ENCODE measurements around the gene FSD1. TPM values are rescaled to one million over a fixed set of nuclear protein-coding genes. Genes with fewer than 3 reads are reported as not detected.

Gene FSD1
- total RNA-seq, 1 donor from 2014 or later, result 1.5 TPM

DNA sequence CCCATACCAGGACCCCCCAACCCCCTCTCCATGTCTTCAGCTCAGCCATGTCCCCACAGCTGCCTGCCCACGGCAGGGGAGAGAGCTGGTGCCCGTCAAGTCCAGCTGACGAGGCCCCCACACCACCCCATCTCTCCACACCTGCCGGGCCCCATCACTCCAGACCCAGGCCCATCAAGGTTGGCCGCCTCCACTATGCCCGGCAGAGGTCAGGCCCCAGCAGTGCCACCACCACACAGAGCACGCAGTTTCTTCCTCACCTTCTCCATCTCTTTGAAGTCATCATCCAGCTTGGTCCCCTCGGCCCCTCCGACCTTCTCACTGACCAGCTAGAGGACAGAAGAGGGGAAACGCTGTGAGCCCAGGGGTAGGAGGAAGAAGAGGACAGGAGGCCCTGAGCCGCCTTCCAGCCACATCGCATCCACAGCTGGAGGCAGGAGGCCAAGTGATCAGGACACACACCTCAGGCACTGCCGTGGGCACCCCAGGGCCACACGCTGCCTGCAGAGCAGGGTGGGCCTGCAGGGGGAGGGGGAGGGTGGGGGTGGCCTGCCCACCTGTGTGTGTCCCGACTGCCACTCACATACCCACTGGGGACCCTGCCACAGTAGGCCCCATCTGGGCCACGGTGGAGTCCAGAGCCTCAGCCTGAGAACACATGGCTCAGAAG, 62.4 kb downstream of the FSD1 start:
- intact Hi-C loops (cut with DNase I), result no loop called here
- TF ChIP-seq, protein P1, sequence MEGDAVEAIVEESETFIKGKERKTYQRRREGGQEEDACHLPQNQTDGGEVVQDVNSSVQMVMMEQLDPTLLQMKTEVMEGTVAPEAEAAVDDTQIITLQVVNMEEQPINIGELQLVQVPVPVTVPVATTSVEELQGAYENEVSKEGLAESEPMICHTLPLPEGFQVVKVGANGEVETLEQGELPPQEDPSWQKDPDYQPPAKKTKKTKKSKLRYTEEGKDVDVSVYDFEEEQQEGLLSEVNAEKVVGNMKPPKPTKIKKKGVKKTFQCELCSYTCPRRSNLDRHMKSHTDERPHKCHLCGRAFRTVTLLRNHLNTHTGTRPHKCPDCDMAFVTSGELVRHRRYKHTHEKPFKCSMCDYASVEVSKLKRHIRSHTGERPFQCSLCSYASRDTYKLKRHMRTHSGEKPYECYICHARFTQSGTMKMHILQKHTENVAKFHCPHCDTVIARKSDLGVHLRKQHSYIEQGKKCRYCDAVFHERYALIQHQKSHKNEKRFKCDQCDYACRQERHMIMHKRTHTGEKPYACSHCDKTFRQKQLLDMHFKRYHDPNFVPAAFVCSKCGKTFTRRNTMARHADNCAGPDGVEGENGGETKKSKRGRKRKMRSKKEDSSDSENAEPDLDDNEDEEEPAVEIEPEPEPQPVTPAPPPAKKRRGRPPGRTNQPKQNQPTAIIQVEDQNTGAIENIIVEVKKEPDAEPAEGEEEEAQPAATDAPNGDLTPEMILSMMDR (IDR thresholded peaks at IDR 0.05), result no peak
- H3K27me3 ChIP-seq, result no peaks in the 10 kb centered on the region
- ATAC-seq, result no peak
- DNase-seq, result no peak
- H3K4me3 ChIP-seq, result no peak overlapping the region
- no peak overlapping the region for H3K27ac ChIP-seq
- no peaks in the 10 kb centered on the region for H3K9me3 ChIP-seq
- peaks cover 47% of the 10 kb centered on the region for H3K36me3 ChIP-seq
- peaks cover 43% of the 10 kb centered on the region for H3K4me1 ChIP-seq

DNA sequence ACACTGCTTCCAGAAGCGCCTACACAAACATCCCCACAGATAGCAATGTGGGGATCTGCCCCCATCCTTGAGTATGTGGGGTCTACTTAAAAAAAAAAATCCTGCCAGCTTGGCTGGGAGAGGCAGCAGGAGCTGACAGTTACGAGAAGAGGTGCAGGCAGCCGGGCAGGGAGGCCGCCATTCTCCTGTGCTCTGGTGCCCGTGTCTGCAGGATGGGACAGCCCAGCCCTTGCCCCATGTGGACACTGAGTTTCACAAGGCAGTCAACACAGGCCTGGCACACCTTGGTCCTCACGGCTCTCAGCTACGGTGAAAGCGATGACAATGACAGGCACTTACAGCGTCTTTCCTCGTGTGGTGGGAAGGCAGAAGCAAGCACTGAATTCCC, 62.9 kb downstream of the FSD1 start:
- DNase-seq, result no peak
- Histone ChIP-seq H3K9me3 (no peaks in the 10 kb centered on the region), H3K4me1 (peaks cover 48% of the 10 kb centered on the region), H3K27ac (no peak overlapping the region), H3K4me3 (no peak overlapping the region), H3K27me3 (no peaks in the 10 kb centered on the region), H3K36me3 (peaks cover 41% of the 10 kb centered on the region)
- TF ChIP-seq, protein P1 (IDR thresholded peaks at IDR 0.05), result no peak
- no peak for ATAC-seq
- intact Hi-C loops (cut with DNase I), result no loop called here

DNA sequence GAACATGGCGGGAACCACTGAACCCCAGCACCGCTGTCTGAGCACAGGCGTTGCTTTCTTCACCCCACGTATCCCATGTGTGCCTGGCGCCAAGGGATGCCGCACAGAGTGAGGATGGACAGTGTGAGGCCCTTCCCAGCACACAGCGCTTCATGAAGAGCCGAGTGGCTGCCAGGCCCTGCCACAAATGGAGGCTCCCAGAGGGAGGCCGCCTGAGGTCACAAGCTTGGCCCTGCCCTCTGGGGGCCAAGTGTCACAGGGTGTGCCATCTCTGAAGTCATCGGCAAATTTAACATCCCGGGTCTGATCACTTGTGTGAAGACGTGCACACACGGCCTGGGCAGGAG, 63.4 kb downstream of the FSD1 start:
- H3K4me1 ChIP-seq, result peaks cover 52% of the 10 kb centered on the region
- no peaks in the 10 kb centered on the region for H3K27me3 ChIP-seq
- no peak overlapping the region for H3K4me3 ChIP-seq
- peak; percentile 0 for ATAC-seq
- peaks cover 37% of the 10 kb centered on the region for H3K36me3 ChIP-seq
- peak overlapping the region; percentile 73 for H3K27ac ChIP-seq
- intact Hi-C loops (cut with DNase I), result no loop called here
- TF ChIP-seq, protein P1 (IDR thresholded peaks at IDR 0.05), result no peak
- no peak for DNase-seq
- H3K9me3 ChIP-seq, result no peaks in the 10 kb centered on the region

DNA sequence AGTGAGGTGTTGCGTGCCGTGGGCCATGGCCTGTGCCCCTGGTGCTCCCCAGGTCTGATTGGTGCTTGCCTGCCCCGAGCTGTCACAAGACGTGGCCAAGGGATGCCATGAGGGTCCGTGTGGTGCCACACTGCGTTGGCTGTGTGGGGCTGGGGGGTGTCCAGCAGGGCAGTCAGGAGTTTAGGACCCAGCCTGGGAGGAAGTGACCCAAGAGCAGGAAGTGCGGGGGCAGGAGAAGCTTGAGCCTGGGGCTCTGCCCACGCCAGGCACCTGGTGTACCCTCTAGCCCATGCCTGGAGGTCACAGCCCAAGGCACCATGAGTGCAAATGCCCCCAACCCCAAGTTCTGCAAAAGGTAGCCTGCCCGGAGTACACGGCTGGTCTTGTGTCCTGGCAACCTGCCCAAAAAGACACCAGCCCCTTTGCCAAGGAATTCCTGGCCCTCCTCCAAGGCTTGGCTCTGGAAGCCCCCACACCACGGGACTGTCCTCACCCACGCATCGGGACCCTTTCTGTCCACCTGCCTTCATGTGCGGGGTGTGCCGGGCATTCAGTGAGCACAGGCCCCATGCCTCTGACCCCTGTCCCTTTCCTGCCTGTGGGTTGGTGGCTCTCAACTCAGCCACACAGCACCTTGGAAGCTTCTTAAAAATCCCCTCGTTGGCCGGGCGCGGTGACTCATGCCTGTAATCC, 63.9 kb downstream of the FSD1 start:
- intact Hi-C loops (cut with DNase I), result no loop called here
- no peaks in the 10 kb centered on the region for H3K27me3 ChIP-seq
- no peaks in the 10 kb centered on the region for H3K9me3 ChIP-seq
- H3K36me3 ChIP-seq, result peaks cover 32% of the 10 kb centered on the region
- TF ChIP-seq, protein P1 (IDR thresholded peaks at IDR 0.05), result no peak
- ATAC-seq (peak; percentile 6), DNase-seq (no peak)
- H3K27ac ChIP-seq, result peak overlapping the region; percentile 73
- H3K4me3 ChIP-seq, result no peak overlapping the region
- peaks cover 57% of the 10 kb centered on the region for H3K4me1 ChIP-seq

DNA sequence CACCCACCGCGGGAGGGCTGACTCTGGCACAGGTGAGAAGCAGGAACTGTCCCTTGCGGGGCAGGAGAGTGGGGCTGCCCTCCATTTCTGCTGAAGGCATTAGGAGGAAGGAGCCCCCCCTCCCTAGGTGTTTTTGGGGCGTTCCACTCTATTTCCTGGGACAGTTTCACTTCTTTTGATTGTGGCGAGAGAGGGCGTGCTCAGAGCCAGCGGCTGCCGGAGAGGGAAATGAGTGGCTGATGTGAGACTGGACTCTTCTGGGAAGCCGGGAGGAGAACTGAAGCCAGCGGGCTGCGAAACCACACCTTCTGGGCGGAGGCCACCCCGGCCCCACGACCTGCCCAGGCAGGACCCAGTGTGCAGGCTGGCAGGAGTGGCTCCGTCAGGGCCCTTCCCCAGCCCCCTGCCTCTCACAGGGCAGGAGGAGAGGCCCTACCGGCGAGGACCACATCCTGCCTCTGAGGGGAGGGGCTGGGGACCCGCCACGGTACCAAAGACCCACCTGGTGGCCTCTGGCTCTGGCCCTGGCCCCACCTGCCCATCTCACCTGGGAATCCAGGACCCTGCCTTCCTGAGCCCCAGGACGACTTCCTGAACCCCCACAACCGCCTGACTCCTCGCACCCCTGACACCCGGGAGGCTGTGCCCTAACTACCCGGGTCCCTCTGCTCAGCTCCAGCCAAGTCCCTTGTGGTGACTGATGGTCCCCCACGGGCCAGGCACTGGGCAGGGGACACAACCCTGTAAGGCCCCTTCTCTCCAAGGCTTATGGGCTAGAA, 64.9 kb downstream of the FSD1 start:
- intact Hi-C loops (cut with DNase I), result no loop called here
- DNase-seq (peak; percentile 89), ATAC-seq (peak; percentile 81)
- peaks cover 68% of the 10 kb centered on the region for H3K4me1 ChIP-seq
- TF ChIP-seq, protein P1 (IDR thresholded peaks at IDR 0.05), result no peak
- peak overlapping the region; percentile 73 for H3K27ac ChIP-seq
- peaks cover 22% of the 10 kb centered on the region for H3K36me3 ChIP-seq
- H3K9me3 ChIP-seq, result no peaks in the 10 kb centered on the region
- no peaks in the 10 kb centered on the region for H3K27me3 ChIP-seq
- peak overlapping the region; percentile 31 for H3K4me3 ChIP-seq
